Posterior vena cava (tissue), 2 donors: ENCODE data around the gene CASP1. TPM values are rescaled to one million over a fixed set of nuclear protein-coding genes. Genes with fewer than 3 reads are reported as not detected.
"Not testable (repeated sequence)": the region's sequence is repeated elsewhere in the genome, so short reads cannot be mapped to it uniquely, and the experiment has no call there.

Experiments
- DNase-seq: peaks from one replicate; pipeline ENCODE4 v3.0.0-alpha.2; 2020; ENCODE audit warnings: low spot score
- intact Hi-C, 2 donors: fragments of 100-400 bp; cut with DNase I; formaldehyde crosslinking; loops; one replicate each; pipeline versions ENCODE4 v1.14.1 to v1.14.2; 2022 to 2023
- long read RNA-seq, 2 donors: library from polyadenylated mRNA; unstranded; transcript quantifications; one replicate each; pipeline ENCODE4 v2.0.0, GENCODE V29; 2020 to 2021
- total RNA-seq, 2 donors: library from RNA; stranded (reverse); fragmentation: NEBNext Ultra II Directional; extraction: Animal tissue kit (Norgen Biotek cat#: 25700); gene quantifications; one replicate each; pipeline ENCODE4 v1.2.1, GENCODE V29; 2021
- donor health status: DM: yes; HTN: yes; CAD: no.
- donor health status: DM: yes; HTN: yes; CAD: no.

CASP1 gene
- total RNA-seq = 10 to 100 TPM; 14.9 to 16.3 TPM
- long read RNA-seq, donor 1, partial matches to known transcripts = 1 of 3 reads
- long read RNA-seq, donor 1, other reads (novel, unspliced or antisense) = 0 of 3 reads
- long read RNA-seq, donor 2, partial matches to known transcripts = 1 of 10 reads
- long read RNA-seq, donor 2, other reads (novel, unspliced or antisense) = 3 of 10 reads

DNA sequence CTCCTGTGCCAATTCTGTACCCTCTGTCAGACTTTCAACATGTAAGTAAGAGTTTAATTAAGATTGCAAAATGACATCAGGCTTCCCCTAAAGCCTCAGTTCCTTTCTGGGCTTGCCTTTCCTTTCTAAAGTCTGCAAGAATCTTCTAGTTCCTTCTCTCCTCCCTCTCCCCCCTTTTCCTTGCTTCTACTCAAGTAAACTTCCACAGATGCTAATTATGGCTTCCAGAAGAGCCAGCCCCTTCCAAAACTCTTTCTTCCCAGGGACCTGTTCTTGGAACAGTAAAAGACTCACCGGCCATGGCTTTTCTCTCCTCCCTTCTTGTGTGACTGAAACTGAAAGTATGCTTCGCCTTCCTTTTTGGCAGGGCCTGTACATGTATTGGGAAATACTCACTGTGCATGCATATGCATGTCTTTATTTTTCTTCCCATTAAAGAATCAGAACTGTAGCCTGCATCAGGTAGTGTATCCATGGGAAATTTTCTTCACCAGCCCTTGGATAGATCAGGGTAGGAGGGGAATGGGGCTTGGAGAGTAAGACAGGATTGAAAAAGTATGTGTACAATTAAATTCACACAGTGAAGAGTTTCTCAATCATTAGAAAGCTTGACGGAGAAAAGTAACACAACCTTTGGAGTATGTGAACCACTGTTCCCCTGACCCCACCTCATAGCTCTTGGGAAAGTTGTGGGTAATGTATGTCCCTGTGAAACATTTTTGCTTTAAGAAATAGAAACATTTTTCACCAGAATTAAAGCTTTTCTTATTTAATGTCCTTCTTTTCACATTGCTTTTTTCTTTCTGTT lies at the start of gene CASP1:
CASP1 (minus strand) TSS at position 332 of the 808 bp plus-strand sequence; CDS start at position 301, 31 bp downstream.
- no peak for DNase-seq
- intact Hi-C loops = no loop called here

DNA sequence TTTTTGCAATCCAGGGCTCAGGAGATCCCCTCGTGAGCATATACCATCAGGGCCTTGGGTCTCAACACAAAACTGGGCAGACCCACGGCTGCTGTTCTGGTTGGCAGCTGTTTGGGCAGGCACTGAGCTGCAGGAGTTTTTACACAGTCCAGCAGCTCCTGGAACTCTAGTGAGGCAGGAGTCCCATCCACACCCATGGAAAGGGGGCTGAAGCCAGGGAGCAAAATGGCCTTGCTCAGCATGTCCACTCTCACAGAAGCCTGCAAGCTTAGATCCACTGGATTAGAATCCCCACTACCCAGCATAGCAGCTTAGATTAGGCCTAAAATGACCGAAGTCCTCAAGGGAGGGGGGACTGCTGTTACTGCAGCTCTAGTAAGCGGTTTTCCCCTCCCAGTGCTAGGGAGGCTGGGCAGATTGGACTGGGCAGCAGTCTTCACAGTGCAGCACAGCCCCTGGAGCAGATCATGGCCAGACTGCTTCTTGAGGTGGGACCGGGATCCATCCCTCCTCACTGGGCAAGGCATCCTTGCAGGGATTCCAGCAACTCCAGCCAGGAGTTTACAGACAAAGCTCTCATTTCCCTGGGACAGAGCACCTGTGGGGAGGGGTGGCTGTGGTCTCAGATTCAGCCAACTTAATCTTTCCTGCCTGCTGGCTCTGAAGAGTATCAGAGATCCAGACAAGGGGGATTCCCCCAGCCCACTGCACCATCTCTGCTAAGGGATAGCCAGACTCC lies 46.6 kb upstream of the CASP1 start:
- DNase-seq = no peak
- intact Hi-C loops = no loop called here

DNA sequence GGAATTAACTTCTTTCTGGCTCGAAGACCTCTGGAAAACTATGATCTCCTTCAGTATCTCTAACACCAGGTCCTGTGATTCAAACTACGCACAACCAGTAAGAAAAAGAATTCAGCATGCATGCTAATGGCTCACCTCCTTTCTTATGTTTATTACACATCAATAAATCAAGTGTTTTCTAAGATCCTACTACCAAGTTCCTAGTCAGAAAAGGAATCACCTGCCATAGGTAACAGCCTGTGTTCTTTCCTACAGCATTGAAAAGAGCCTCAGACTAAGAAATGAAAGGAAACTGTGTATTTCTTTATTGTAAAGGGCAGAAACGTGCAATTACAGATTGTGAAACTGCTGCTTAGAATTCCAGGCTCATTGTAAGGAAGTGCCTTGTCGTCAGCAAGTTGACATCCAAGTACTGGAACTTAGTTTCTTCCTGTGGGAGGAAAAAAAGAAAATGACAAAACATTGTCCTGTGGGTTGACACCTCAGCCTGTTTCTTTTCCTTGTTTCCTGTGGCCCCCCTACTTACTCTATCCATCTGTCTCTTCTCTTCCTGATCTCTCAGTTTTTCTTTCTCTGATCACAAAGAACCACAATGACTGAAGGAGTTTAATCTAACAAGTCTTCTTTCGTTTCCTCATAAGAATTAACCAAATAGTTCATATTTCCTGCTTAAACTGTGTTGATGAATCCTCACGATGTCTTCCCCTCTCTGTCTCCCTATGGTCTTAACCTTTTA lies 45.4 kb upstream of the CASP1 start:
- DNase-seq, intact Hi-C loops: not testable (repeated sequence)

DNA sequence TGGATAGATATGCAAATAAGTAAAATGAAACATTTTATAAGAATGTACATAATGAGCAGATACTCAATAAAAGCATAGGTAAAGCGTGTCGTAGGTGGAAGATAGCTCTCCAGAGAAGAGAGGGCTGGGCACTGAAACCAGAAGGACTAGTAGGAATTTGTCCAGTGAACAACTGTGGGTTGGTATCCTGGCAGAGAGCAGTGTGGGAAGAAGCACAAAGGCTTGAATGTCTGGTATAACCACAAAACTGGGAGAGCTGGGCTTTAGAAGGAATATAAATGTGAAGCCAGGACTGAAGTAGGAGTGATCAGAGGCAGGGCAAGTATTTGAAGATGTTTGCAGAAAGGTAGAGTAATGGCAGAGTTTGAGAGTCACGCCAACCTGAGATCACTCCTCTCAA lies 43.3 kb upstream of the CASP1 start:
- no peak for DNase-seq
- intact Hi-C loops = no loop called here

DNA sequence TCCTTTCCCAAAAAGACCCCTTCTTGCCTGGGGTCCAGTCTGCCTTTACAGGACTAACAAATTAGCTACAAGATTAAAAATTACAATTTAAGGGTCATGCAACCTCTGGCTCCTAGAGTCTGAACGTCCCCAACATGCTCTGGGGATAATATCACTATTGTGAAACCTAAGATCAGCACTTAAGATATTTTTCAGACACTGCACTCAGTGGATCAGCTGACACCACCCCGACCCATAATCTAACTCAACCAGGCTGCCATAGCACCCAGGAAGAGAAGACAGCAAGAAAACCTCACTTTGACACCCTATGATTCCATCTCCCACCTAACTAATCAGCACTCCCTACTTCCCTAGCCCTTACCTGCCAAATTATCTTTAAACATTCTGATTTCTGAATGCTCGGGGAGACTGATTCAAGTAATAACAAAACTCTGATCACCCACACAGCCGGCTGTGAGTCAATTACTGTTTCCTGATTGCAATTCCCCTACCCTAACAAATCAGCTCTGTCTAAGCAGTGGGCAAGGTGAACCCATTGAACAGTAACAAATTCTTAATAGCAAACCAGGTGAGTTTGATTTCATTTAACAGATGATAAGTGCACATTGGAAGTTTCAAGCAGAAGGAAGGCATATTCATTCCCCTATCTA lies 42.3 kb upstream of the CASP1 start:
- intact Hi-C loops, DNase-seq: not testable (repeated sequence)

DNA sequence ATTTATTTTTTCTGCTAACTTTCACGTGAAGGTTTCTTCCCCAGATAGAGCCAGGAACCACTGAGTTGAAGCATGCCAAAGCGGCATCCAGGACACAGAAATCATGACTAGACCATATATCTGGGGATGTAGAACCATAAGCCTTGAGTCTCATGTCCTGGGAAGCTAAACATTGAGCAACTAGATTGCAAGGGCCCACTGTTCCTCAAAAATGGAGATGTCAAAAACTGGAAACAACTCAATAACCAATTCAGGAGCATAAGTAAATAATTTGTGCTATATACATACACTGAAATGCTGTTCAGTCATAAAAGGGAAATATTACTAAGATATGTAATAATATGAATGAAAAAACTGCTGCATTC lies 39.2 kb upstream of the CASP1 start:
- intact Hi-C loops = no loop called here
- no peak for DNase-seq

DNA sequence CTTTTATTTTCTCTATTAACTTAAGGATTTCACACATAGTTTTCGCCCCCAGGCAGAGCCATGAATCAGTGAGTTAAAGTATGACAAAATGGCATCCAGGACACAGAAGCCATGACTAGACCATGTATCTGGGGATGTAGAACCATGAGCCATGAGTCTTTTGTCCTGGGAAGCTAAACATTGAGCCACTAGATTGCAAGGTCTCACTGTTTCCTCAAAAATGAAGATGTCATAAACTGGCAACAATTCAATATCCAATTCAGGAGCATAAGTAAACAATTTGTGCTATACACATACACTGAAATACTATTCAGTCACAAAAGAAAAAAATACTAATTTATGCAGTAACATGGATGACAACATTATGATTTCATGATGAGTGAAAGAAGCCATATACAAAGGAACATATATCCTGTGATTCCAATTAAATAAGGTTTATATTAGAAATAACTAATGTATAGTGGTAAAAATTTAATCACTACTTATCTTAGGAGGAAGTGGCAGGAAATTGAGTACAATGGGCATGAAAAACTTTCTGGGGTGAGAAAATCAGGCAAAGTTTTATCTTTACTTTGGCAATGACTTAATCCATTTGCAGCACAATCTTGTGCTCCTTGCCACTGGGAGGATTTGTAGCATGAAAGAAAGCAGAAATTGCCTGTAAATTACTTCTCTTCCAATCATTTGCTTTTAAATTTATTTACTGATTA lies 38.7 kb upstream of the CASP1 start:
- DNase-seq = no peak
- intact Hi-C loops = no loop called here

DNA sequence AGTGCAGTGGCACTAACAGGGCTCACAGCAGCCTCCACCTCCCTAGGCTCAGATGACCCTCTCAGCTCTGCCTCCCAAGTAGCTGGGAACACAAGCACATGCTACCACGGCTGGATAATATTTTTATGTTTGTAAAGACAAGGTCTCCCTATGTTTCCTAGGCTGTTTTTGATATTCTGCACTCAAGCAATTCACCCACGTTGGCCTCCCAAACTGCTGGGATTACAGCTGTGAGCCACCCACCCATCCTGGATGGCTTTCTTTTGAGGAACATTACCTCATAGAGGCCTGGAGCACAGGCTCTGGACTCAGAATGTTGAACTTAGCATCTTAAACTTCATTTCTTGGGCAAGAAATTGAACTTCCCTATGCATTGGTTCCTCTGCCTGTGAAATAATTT lies 37.1 kb upstream of the CASP1 start:
- intact Hi-C loops, DNase-seq: not testable (repeated sequence)

DNA sequence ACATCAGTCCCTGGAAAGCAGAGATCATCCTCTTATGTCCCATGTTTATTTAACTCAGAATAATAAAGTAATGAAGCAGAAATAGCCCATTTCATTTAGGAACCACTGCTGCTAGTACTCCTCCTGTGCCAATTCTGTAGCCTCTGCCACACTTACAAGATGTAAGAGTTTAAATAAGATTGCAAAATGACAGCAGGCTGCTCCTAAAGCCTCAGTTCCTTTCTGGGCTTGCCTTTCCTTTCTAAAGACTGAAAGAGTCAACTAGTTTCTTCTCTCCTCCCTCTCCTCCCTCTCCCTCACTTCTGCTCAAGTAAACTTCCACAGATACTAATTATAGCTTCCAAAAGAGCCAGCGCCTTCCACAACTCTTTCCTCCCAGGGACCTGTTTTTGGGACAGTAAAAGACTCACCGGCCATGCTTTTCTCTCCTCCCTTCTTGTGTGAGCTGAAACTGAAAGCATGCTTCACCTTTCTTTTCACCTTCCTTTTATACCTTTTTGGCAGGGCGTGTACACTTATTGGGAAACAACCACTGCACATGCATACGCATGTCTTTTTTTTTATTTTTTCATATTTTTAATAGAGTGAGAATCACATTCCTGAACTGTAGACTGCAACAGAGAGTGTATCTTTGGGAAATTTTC lies 36.3 kb upstream of the CASP1 start:
- intact Hi-C loops = no loop called here
- DNase-seq = no peak

DNA sequence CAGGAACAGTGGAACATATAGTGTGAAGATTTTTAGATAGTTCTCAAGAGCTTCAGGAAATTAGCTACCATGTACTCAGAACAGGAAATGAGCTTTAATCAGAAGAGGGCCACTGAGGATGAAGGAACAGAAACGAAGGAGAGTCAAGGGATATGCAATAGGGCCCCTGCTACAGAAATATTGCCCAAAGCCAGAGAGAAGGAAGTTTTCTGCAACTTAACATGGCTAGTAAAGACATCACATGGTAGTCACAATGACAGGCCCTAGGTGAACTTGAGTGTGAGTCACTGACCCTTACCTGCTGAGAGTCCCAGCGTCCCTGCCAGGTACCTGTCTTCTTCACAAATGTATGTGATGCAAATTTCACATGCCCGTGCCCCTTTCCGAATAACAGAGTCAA lies 35.4 kb upstream of the CASP1 start:
- intact Hi-C loops = no loop called here
- DNase-seq = no peak

DNA sequence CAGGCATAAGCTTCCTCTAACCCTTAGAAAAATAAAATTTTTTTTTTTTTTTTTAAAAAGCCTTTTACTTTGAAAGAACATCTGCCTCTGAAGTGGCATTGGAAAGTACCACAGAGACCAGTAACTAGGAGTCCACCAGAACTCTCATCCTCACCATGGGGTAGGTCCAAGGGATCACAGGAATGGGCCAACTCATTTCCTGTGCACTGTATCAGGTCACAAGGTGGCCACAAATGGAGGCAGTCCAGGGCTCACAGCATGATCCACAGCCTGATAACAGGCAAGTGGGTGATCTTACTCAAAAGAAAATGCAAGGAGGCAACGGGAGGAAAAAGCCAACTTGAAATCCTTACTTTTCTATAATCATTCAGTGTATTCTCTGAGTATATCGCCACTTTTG lies 34.8 kb upstream of the CASP1 start:
- DNase-seq, intact Hi-C loops: not testable (repeated sequence)

DNA sequence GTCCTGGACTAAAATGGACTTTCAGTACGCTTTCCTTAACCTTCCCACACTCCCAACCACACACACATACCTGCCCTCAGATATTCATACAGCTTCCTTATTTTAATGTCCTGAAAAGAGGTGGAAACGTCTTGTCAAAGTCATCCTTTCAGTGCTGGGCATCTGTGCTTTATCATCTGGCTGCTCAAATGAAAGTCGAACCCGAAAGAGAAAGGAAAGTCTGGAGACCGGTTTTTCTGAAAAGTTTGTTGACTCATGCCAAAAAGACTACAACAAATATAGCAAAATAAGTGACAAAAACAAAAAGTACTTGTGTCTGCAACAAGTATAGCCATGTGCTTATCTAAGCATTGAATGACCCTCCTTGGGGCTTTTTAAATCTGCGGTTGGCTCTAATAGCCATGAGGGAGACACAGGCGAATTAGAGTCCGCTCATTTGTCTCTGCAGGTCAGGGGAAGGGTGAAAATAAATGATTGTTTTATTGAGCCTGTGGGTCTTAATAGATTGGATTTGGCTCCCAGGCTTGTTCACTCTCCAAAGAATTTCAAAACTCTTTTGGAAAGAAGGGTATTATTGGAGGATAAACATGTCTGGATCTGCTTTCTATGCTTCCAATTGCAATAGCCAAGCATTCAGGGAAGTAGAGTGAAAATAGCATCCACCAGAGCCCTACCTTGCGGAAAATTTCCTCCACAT lies 28.4 kb upstream of the CASP1 start:
- intact Hi-C loops, DNase-seq: not testable (repeated sequence)

DNA sequence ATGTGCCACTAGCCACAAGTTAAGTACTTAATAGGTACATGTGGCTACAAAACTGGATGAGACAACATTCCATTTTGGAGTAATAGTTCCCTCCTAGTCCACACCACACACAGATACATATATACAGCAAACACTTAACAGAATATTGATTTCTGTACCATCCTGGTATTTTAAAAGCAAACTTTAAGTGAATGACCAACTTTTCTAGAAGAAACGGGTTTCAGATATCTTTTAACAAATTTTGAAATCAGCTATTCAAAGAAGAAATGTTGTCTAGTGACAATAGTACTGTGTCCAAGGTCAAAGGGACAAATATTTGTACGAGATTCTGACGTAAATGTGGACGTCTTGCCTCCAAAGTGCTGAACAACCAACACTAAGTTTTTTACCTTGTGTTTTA lies 22.5 kb upstream of the CASP1 start:
- intact Hi-C loops = no loop called here
- no peak for DNase-seq

DNA sequence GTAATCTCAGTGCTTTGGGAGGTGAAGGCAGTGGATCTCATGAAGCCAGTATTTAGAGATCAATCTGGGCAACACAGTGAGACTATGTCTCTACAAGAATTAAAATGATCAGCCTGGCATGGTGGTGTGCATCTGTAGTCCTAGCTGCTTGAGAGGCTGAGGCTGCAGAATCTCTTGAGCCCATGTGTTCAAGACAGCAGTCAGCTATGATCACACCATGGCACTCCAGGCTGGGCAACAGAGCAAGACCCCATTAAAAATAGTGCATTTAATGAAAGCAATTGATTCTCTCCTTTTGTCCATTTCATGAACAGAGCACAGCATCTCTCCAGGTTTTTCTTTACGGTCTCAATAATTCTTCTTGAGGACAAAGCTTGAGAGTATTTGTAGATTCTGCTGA lies 21.5 kb upstream of the CASP1 start:
- no peak for DNase-seq
- intact Hi-C loops = no loop called here

DNA sequence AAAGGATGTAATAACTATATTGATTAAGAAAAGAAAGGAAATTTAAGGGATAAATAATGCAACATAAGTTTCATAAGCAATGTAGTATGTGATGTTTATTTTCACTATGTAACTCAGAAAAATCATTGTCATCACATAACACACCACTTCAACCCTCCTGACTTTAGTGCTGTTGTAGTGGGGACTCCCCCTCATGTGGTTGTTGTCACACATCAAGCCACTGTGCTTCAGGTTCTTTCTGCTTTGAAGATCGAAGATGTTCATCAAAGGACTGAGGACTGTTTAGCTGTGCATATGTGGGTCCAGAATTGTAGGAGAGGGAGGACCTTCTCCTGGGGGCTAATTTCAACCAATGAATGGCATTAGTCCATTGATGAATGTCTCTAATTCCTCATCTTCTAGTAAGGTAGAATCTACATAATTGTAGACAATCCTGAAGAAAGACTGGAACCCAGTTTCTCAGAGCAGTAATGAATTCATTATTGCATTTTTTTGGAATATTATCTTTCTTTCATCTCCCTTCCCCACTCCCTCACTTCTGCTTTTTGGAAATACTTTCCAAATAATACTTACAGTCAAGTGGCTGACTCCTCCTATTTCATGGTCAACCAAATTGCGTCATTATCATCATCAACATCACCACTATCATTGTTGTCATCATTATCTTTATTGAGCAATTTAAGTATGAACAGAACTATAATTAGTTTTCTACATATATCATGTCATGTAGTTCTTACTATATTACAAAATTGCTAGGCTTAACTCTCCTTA lies 20.0 kb upstream of the CASP1 start:
- no peak for DNase-seq

DNA sequence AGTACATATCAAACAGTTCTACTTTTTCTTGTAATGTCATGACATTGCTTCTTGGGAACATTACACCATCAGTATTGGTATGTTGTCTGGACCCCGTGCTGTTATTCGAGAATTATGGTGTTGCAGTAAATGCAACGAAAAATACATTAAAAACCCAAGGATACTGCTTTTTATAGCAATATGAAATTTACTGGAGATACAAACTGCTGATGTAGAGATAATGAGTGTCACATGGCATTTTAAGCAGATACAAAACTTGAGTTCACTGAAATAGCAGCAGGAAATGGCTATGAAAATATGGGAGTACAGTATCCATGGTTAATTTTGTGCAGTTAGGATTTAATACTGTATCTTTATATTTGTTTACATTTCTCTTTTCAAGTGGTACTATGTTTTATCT lies 17.5 kb upstream of the CASP1 start:
- no peak for DNase-seq
- intact Hi-C loops = no loop called here

More for the DNA sequence above, 20.0 kb upstream of the CASP1 start:
- intact Hi-C loops = no loop called here

DNA sequence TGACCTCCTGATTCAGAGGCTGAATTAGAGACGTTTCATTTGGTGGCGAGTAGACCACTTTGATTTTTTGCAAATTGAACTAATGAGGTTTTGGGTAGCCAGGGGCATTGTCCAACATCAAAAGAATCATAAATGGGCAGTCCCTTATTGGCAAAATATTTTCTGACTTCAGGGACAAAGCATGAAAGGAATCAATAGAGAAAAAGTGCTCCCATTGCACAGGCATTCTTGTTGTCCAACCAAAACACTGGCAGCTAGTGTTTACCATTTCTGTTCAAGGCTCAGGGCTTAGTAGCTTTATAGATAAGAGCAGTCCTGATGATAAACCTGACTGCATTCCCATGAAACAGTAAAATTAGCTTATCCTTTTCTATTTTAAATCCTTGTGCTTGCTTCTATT lies 16.6 kb upstream of the CASP1 start:
- intact Hi-C loops = no loop called here
- no peak for DNase-seq
